HepG2 (cell line): ENCODE measurements around the gene BMF. TPM values are rescaled to one million over a fixed set of nuclear protein-coding genes. Genes with fewer than 3 reads are reported as not detected.

Source experiments
- HOXA3 ChIP-seq: sonication (generic); formaldehyde crosslinking; IDR thresholded peaks from 2 replicates; pipeline ENCODE4 v1.5.0; 2020; ENCODE audit warnings: missing genetic modification reagents
- KAT8 ChIP-seq: IDR thresholded peaks from 2 replicates; pipeline ENCODE4 v1.6.1; 2016; ENCODE audit warnings: missing genetic modification reagents, missing compliant biosample characterization
- MEF2D ChIP-seq: sonication (generic); formaldehyde crosslinking; IDR thresholded peaks from 2 replicates; pipeline ENCODE4 v1.5.1; 2020; ENCODE audit warnings: mild to moderate bottlenecking, missing genetic modification reagents
- NAIF1 ChIP-seq: sonication (generic); formaldehyde crosslinking; IDR thresholded peaks from 2 replicates; pipeline ENCODE4 v1.5.0; 2020; ENCODE audit warnings: mild to moderate bottlenecking, missing genetic modification reagents, borderline replicate concordance
- PAX8 ChIP-seq: sonication (generic); formaldehyde crosslinking; IDR thresholded peaks from 2 replicates; pipeline ENCODE4 v1.8.0; 2022; ENCODE audit warnings: mild to moderate bottlenecking, missing genetic modification reagents, borderline replicate concordance
- PCBP2 ChIP-seq: fragments of 200-400 bp; formaldehyde crosslinking; optimal IDR thresholded peaks from 2 replicates; pipeline ENCODE3; 2018; ENCODE audit warnings: low read length, low read depth; ENCODE audit not compliant: poor library complexity, severe bottlenecking
- TEAD2 ChIP-seq: sonication (generic); formaldehyde crosslinking; IDR thresholded peaks from 2 replicates; pipeline ENCODE4 v1.9.0; 2021; ENCODE audit warnings: missing genetic modification reagents
- ZNF17 ChIP-seq: sonication (generic); formaldehyde crosslinking; IDR thresholded peaks from 2 replicates; pipeline ENCODE4 v1.5.0; 2020; ENCODE audit warnings: mild to moderate bottlenecking, missing genetic modification reagents
- ZNF232 ChIP-seq: sonication (generic); formaldehyde crosslinking; IDR thresholded peaks from 2 replicates; pipeline ENCODE4 v1.4.0; 2020; ENCODE audit warnings: missing genetic modification reagents, borderline replicate concordance
- ZNF260 ChIP-seq: sonication (generic); formaldehyde crosslinking; IDR thresholded peaks from 2 replicates; pipeline ENCODE4 v1.4.0; 2020; ENCODE audit warnings: missing genetic modification reagents, low read depth, mild to moderate bottlenecking, borderline replicate concordance
- ZNF33B ChIP-seq: sonication (generic); formaldehyde crosslinking; IDR thresholded peaks from 2 replicates; pipeline ENCODE4 v1.5.1; 2020; ENCODE audit warnings: mild to moderate bottlenecking, missing genetic modification reagents
- ZNF441 ChIP-seq: sonication (generic); formaldehyde crosslinking; IDR thresholded peaks from 2 replicates; pipeline ENCODE4 v1.7.0; 2021; ENCODE audit warnings: missing genetic modification reagents, borderline replicate concordance
- ZNF660 ChIP-seq: sonication (generic); formaldehyde crosslinking; IDR thresholded peaks from 2 replicates; pipeline ENCODE4 v1.5.1; 2020; ENCODE audit warnings: mild to moderate bottlenecking, low read depth, missing genetic modification reagents, borderline replicate concordance
- ZNF737 ChIP-seq: sonication (generic); formaldehyde crosslinking; IDR thresholded peaks from 2 replicates; pipeline ENCODE4 v1.5.0; 2020; ENCODE audit warnings: missing genetic modification reagents, mild to moderate bottlenecking, borderline replicate concordance
- ZSCAN20 ChIP-seq: sonication (generic); formaldehyde crosslinking; IDR thresholded peaks from 2 replicates; pipeline ENCODE4 v1.4.0; 2020; ENCODE audit warnings: missing genetic modification reagents, mild to moderate bottlenecking, borderline replicate concordance
- polyA plus RNA-seq, 8 experiments: library from polyadenylated mRNA; depleted of rRNA in 3 of 8; stranded (reverse) in 7 of 8; unstranded in 1 of 8; fragments of >200 nt; fragmentation: Illumina TruSeq in 4 of 8; extraction: Trizol in 4 of 8; gene quantifications; 2 replicates each; pipeline versions ENCODE4 v1.2.1 to v1.2.3, GENCODE V29; 2011 to 2016; ENCODE audit warnings: low read depth in 4 of 8, missing spikeins in 1 of 8, mixed read lengths in 1 of 8; ENCODE audit not compliant: insufficient read depth in 1 of 8
- total RNA-seq, 5 experiments: library from RNA; depleted of rRNA; stranded (reverse); fragments of >200 nt; fragmentation: Illumina TruSeq; extraction: Trizol; gene quantifications; 2 replicates each; pipeline ENCODE4 v1.2.3, GENCODE V29; 2016; ENCODE audit warnings: low read depth in 1 of 5
- TF ChIP-seq, protein P1 (sequence below): sonication (generic); formaldehyde crosslinking; IDR thresholded peaks from 2 replicates; pipeline ENCODE4 v1.4.0; 2020; ENCODE audit warnings: missing genetic modification reagents
- TF ChIP-seq, protein P2 (sequence below): sonication (generic); formaldehyde crosslinking; IDR thresholded peaks from 2 replicates; pipeline ENCODE4 v1.5.0; 2020; ENCODE audit warnings: missing genetic modification reagents
- TF ChIP-seq, protein P3 (sequence below): sonication (generic); formaldehyde crosslinking; IDR thresholded peaks from 2 replicates; pipeline ENCODE4 v1.4.0; 2020; ENCODE audit warnings: missing genetic modification reagents, borderline replicate concordance
- TF ChIP-seq, protein P4 (sequence below): sonication (generic); formaldehyde crosslinking; IDR thresholded peaks from 2 replicates; pipeline ENCODE4 v1.5.0; 2020; ENCODE audit warnings: mild to moderate bottlenecking, missing genetic modification reagents

The BMF gene
- total and polyA plus RNA-seq, 2 of the 13 experiments (the other 11 are each of a cell fraction or from before 2014, with no cell fraction given): 8.7 to 15.9 TPM

DNA sequence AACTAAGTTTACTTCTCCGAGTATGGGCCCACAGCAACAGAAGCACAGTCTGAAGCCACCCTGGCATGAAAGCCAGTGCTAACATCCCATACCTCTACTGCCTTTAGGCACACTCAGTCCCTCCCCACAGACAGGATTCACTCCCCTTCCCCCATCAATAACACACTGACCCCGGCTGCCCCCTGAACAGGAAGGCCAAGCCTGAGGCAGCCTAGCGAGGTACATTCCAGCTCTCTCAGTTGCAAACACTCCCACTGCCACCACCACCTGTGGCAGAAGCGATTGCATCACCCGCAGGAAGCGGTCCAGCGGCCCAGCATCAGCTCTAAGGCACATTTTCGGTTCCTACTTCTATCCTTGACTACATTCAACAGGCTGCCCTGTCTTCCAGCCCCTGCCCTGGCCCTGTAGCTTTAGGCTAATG lies 7.0 kb upstream of the BMF start (continued):
- TF ChIP-seq, protein P1, sequence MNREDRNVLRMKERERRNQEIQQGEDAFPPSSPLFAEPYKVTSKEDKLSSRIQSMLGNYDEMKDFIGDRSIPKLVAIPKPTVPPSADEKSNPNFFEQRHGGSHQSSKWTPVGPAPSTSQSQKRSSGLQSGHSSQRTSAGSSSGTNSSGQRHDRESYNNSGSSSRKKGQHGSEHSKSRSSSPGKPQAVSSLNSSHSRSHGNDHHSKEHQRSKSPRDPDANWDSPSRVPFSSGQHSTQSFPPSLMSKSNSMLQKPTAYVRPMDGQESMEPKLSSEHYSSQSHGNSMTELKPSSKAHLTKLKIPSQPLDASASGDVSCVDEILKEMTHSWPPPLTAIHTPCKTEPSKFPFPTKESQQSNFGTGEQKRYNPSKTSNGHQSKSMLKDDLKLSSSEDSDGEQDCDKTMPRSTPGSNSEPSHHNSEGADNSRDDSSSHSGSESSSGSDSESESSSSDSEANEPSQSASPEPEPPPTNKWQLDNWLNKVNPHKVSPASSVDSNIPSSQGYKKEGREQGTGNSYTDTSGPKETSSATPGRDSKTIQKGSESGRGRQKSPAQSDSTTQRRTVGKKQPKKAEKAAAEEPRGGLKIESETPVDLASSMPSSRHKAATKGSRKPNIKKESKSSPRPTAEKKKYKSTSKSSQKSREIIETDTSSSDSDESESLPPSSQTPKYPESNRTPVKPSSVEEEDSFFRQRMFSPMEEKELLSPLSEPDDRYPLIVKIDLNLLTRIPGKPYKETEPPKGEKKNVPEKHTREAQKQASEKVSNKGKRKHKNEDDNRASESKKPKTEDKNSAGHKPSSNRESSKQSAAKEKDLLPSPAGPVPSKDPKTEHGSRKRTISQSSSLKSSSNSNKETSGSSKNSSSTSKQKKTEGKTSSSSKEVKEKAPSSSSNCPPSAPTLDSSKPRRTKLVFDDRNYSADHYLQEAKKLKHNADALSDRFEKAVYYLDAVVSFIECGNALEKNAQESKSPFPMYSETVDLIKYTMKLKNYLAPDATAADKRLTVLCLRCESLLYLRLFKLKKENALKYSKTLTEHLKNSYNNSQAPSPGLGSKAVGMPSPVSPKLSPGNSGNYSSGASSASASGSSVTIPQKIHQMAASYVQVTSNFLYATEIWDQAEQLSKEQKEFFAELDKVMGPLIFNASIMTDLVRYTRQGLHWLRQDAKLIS (CRISPR knock-in tag): no peak
- TF ChIP-seq TEAD2 (CRISPR knock-in tag) (no peak), ZNF17 (CRISPR knock-in tag) (no peak), ZNF441 (CRISPR knock-in tag) (peak; percentile 63; the same call in 1 of the 2 replicates), PAX8 (no peak), ZNF737 (CRISPR knock-in tag) (no peak), KAT8 (CRISPR knock-in tag) (peak; percentile 66; the same call in 1 of the 2 replicates), ZNF660 (no peak), MEF2D (CRISPR knock-in tag) (peak; percentile 48; the same call in 1 of the 2 replicates), ZNF232 (CRISPR knock-in tag) (no peak), ZSCAN20 (CRISPR knock-in tag) (no peak), NAIF1 (no peak), ZNF33B (CRISPR knock-in tag) (no peak), ZNF260 (CRISPR knock-in tag) (no peak), PCBP2 (no peak), HOXA3 (CRISPR knock-in tag) (no peak; the same call in 1 of the 2 replicates)
- TF ChIP-seq, protein P2, sequence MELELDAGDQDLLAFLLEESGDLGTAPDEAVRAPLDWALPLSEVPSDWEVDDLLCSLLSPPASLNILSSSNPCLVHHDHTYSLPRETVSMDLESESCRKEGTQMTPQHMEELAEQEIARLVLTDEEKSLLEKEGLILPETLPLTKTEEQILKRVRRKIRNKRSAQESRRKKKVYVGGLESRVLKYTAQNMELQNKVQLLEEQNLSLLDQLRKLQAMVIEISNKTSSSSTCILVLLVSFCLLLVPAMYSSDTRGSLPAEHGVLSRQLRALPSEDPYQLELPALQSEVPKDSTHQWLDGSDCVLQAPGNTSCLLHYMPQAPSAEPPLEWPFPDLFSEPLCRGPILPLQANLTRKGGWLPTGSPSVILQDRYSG: no peak
- TF ChIP-seq, protein P3, sequence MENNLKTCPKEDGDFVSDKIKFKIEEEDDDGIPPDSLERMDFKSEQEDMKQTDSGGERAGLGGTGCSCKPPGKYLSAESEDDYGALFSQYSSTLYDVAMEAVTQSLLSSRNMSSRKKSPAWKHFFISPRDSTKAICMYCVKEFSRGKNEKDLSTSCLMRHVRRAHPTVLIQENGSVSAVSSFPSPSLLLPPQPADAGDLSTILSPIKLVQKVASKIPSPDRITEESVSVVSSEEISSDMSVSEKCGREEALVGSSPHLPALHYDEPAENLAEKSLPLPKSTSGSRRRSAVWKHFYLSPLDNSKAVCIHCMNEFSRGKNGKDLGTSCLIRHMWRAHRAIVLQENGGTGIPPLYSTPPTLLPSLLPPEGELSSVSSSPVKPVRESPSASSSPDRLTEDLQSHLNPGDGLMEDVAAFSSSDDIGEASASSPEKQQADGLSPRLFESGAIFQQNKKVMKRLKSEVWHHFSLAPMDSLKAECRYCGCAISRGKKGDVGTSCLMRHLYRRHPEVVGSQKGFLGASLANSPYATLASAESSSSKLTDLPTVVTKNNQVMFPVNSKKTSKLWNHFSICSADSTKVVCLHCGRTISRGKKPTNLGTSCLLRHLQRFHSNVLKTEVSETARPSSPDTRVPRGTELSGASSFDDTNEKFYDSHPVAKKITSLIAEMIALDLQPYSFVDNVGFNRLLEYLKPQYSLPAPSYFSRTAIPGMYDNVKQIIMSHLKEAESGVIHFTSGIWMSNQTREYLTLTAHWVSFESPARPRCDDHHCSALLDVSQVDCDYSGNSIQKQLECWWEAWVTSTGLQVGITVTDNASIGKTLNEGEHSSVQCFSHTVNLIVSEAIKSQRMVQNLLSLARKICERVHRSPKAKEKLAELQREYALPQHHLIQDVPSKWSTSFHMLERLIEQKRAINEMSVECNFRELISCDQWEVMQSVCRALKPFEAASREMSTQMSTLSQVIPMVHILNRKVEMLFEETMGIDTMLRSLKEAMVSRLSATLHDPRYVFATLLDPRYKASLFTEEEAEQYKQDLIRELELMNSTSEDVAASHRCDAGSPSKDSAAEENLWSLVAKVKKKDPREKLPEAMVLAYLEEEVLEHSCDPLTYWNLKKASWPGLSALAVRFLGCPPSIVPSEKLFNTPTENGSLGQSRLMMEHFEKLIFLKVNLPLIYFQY (CRISPR knock-in tag): no peak
- TF ChIP-seq, protein P4, sequence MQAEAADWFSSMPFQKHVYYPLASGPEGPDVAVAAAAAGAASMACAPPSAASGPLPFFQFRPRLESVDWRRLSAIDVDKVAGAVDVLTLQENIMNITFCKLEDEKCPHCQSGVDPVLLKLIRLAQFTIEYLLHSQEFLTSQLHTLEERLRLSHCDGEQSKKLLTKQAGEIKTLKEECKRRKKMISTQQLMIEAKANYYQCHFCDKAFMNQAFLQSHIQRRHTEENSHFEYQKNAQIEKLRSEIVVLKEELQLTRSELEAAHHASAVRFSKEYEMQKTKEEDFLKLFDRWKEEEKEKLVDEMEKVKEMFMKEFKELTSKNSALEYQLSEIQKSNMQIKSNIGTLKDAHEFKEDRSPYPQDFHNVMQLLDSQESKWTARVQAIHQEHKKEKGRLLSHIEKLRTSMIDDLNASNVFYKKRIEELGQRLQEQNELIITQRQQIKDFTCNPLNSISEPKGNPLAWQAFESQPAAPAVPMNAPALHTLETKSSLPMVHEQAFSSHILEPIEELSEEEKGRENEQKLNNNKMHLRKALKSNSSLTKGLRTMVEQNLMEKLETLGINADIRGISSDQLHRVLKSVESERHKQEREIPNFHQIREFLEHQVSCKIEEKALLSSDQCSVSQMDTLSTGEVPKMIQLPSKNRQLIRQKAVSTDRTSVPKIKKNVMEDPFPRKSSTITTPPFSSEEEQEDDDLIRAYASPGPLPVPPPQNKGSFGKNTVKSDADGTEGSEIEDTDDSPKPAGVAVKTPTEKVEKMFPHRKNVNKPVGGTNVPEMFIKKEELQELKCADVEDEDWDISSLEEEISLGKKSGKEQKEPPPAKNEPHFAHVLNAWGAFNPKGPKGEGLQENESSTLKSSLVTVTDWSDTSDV (CRISPR knock-in tag): no peak
